CD4-positive, CD25-positive, alpha-beta regulatory T cell (primary cell): Measurements from ENCODE around the gene ABLIM1. TPM values are rescaled to one million over a fixed set of nuclear protein-coding genes. Genes with fewer than 3 reads are reported as not detected.

Source experiments
- ATAC-seq, 2 donors: fragments of 150-1000 bp; cut with Tn5 transposase; one replicate each; pipeline ENCODE4 v1.10.0; 2021; ENCODE audit warnings: low read depth in 2 of 2, moderate number of reproducible peaks in 2 of 2, moderate library complexity in 1 of 2
- DNase-seq, 3 donors: peaks; one replicate each; pipeline versions ENCODE4 v3.0.0 to v3.0.0-alpha.2; 2012 to 2022; ENCODE audit warnings: mixed read lengths in 1 of 3
- H3K27ac ChIP-seq: one replicate; pipeline ENCODE4 v1.7.0; 2013; ENCODE audit warnings: mild to moderate bottlenecking, low read length; ENCODE audit not compliant: insufficient read depth, poor library complexity, severe bottlenecking
- H3K27me3 ChIP-seq: one replicate; pipeline ENCODE4 v1.7.0; 2013; ENCODE audit warnings: low read length; ENCODE audit not compliant: control insufficient read depth, insufficient read depth
- H3K36me3 ChIP-seq: one replicate; pipeline ENCODE4 v1.7.0; 2013; ENCODE audit warnings: mild to moderate bottlenecking, low read length, moderate library complexity; ENCODE audit not compliant: control insufficient read depth, insufficient read depth
- H3K4me1 ChIP-seq: 2 replicates; pipeline ENCODE4 v1.7.0; 2013; ENCODE audit warnings: mild to moderate bottlenecking, low read length; ENCODE audit not compliant: insufficient read depth, control insufficient read depth, poor library complexity, severe bottlenecking
- H3K4me3 ChIP-seq: one replicate; pipeline ENCODE4 v1.7.0; 2013; ENCODE audit warnings: low read depth, mild to moderate bottlenecking, low read length, moderate library complexity
- H3K9me3 ChIP-seq, 2 experiments: 1 replicate in 1 of 2; 2 replicates in 1 of 2; pipeline ENCODE4 v1.7.0; 2013; ENCODE audit warnings: low read length in 2 of 2, mild to moderate bottlenecking in 1 of 2, moderate library complexity in 1 of 2; ENCODE audit not compliant: control insufficient read depth in 2 of 2
- H3K27ac Mint-ChIP-seq, 3 donors: one replicate each; pipeline ENCODE4 v1.8.0; 2020 to 2022; ENCODE audit warnings: mild to moderate bottlenecking in 3 of 3, mixed read lengths in 3 of 3, moderate library complexity in 2 of 3
- H3K27me3 Mint-ChIP-seq: one replicate; pipeline ENCODE4 v1.8.0; 2022; ENCODE audit warnings: mild to moderate bottlenecking, mixed read lengths
- H3K36me3 Mint-ChIP-seq: one replicate; pipeline ENCODE4 v1.8.0; 2020; ENCODE audit warnings: mixed read lengths
- H3K4me1 Mint-ChIP-seq, 4 donors: one replicate each; pipeline ENCODE4 v1.8.0; 2020 to 2022; ENCODE audit warnings: mixed read lengths in 4 of 4, mild to moderate bottlenecking in 1 of 4
- H3K4me3 Mint-ChIP-seq, 4 donors: one replicate each; pipeline ENCODE4 v1.8.0; 2020 to 2022; ENCODE audit warnings: mild to moderate bottlenecking in 4 of 4, mixed read lengths in 4 of 4, moderate library complexity in 3 of 4
- H3K9me3 Mint-ChIP-seq, 7 donors: one replicate each; pipeline ENCODE4 v1.8.0; 2020 to 2022; ENCODE audit warnings: mixed read lengths in 7 of 7, mild to moderate bottlenecking in 3 of 7, moderate library complexity in 2 of 7
- polyA plus RNA-seq, 4 donors: library from polyadenylated mRNA; unstranded; fragments of 300-500 nt; fragmentation: Illumina TruSeq; gene quantifications; one replicate each; pipeline ENCODE4 v1.2.3, GENCODE V29; 2021
- total RNA-seq: library from RNA; stranded (reverse); gene quantifications from one replicate; pipeline ENCODE4 v1.2.3, GENCODE V29; 2022

Gene ABLIM1
- total and polyA plus RNA-seq, 5 donors from 2014 or later, result 101 to 138 (median 131) TPM

GRCh38 chr10:114431414-114432135 lies 226.5 kb downstream of the ABLIM1 start:
- H3K27me3 ChIP-seq, result no peaks in the 10 kb centered on the region
- H3K4me1 Mint-ChIP-seq, result peaks cover 0 to 6% (median 5%) of the 10 kb centered on the region in 4 donors
- H3K27me3 Mint-ChIP-seq, result no peaks in the 10 kb centered on the region
- ATAC-seq (no peak), DNase-seq (no peak)
- peaks cover 47% of the 10 kb centered on the region for H3K36me3 ChIP-seq
- peak overlapping the region in 2 of 3 donors; percentile 2 to 18 for H3K27ac Mint-ChIP-seq
- H3K4me3 ChIP-seq, result no peak overlapping the region
- peaks cover 56% of the 10 kb centered on the region for H3K36me3 Mint-ChIP-seq
- H3K4me1 ChIP-seq, result no peaks in the 10 kb centered on the region
- H3K9me3 Mint-ChIP-seq, result peaks cover 0 to 3% (median 0%) of the 10 kb centered on the region in 7 donors
- no peak overlapping the region for H3K27ac ChIP-seq
- no peaks in the 10 kb centered on the region for H3K9me3 ChIP-seq
- no peak overlapping the region for H3K4me3 Mint-ChIP-seq

GRCh38 chr10:114430688-114431413 lies 227.2 kb downstream of the ABLIM1 start:
- no peaks in the 10 kb centered on the region for H3K9me3 ChIP-seq
- H3K4me1 ChIP-seq, result no peaks in the 10 kb centered on the region
- H3K4me1 Mint-ChIP-seq, result peaks cover 0 to 6% (median 5%) of the 10 kb centered on the region in 4 donors
- H3K27ac Mint-ChIP-seq, result peak overlapping the region in 1 of 3 donors; percentile 45
- H3K27me3 ChIP-seq, result no peaks in the 10 kb centered on the region
- peaks cover 40% of the 10 kb centered on the region for H3K36me3 ChIP-seq
- no peak overlapping the region for H3K27ac ChIP-seq
- ATAC-seq (no peak), DNase-seq (no peak)
- no peaks in the 10 kb centered on the region for H3K9me3 Mint-ChIP-seq
- no peaks in the 10 kb centered on the region for H3K27me3 Mint-ChIP-seq
- H3K36me3 Mint-ChIP-seq, result peaks cover 49% of the 10 kb centered on the region
- no peak overlapping the region for H3K4me3 ChIP-seq
- no peak overlapping the region for H3K4me3 Mint-ChIP-seq

GRCh38 chr10:114429581-114430335 lies 228.3 kb downstream of the ABLIM1 start:
- Mint-ChIP-seq H3K9me3 (peaks cover 0 to 3% (median 0%) of the 10 kb centered on the region in 7 donors), H3K36me3 (peaks cover 38% of the 10 kb centered on the region), H3K4me1 (peaks cover 0 to 6% (median 5%) of the 10 kb centered on the region in 4 donors), H3K4me3 (no peak overlapping the region), H3K27ac (peak overlapping the region in 1 of 3 donors; percentile 37), H3K27me3 (no peaks in the 10 kb centered on the region)
- DNase-seq, result no peak
- Histone ChIP-seq H3K4me3 (no peak overlapping the region), H3K9me3 (no peaks in the 10 kb centered on the region), H3K27me3 (no peaks in the 10 kb centered on the region), H3K36me3 (peaks cover 30% of the 10 kb centered on the region), H3K27ac (no peak overlapping the region), H3K4me1 (no peaks in the 10 kb centered on the region)
- ATAC-seq, result no peak

- Histone ChIP-seq H3K4me1 (no peaks in the 10 kb centered on the region), H3K36me3 (peaks cover 13% of the 10 kb centered on the region), H3K27me3 (no peaks in the 10 kb centered on the region), H3K9me3 (no peaks in the 10 kb centered on the region), H3K27ac (no peak overlapping the region), H3K4me3 (no peak overlapping the region)
- Mint-ChIP-seq H3K4me3 (no peak overlapping the region), H3K27ac (no peak overlapping the region), H3K4me1 (peaks cover 0 to 4% (median 0%) of the 10 kb centered on the region in 4 donors), H3K27me3 (no peaks in the 10 kb centered on the region), H3K36me3 (peaks cover 23% of the 10 kb centered on the region), H3K9me3 (peaks cover 0 to 3% (median 0%) of the 10 kb centered on the region in 7 donors)
- no peak for DNase-seq
- ATAC-seq, result no peak
Measured at GRCh38 chr10:114427124-114427852, 230.8 kb downstream of the ABLIM1 start.

- Mint-ChIP-seq H3K4me3 (no peak overlapping the region), H3K9me3 (peaks cover 0 to 3% (median 0%) of the 10 kb centered on the region in 7 donors), H3K27ac (no peak overlapping the region), H3K4me1 (no peaks in the 10 kb centered on the region), H3K36me3 (peaks cover 18% of the 10 kb centered on the region), H3K27me3 (no peaks in the 10 kb centered on the region)
- Histone ChIP-seq H3K27me3 (no peaks in the 10 kb centered on the region), H3K36me3 (peaks cover 13% of the 10 kb centered on the region), H3K4me3 (no peak overlapping the region), H3K4me1 (no peaks in the 10 kb centered on the region), H3K9me3 (no peaks in the 10 kb centered on the region), H3K27ac (no peak overlapping the region)
- DNase-seq, result no peak
- no peak for ATAC-seq
Measured at GRCh38 chr10:114426476-114426875, 231.6 kb downstream of the ABLIM1 start.

- no peaks in the 10 kb centered on the region for H3K36me3 ChIP-seq
- peaks cover 6% of the 10 kb centered on the region for H3K27me3 ChIP-seq
- ATAC-seq, result no peak
- no peaks in the 10 kb centered on the region for H3K4me1 ChIP-seq
- Mint-ChIP-seq H3K9me3 (peaks cover 0 to 3% (median 0%) of the 10 kb centered on the region in 7 donors), H3K36me3 (no peaks in the 10 kb centered on the region), H3K27ac (no peak overlapping the region), H3K27me3 (peaks cover 22% of the 10 kb centered on the region), H3K4me3 (no peak overlapping the region), H3K4me1 (no peaks in the 10 kb centered on the region)
- no peaks in the 10 kb centered on the region for H3K9me3 ChIP-seq
- no peak overlapping the region for H3K4me3 ChIP-seq
- no peak overlapping the region for H3K27ac ChIP-seq
- DNase-seq, result no peak
Measured at GRCh38 chr10:114420811-114421485, 237.1 kb downstream of the ABLIM1 start.

- Histone ChIP-seq H3K9me3 (no peaks in the 10 kb centered on the region), H3K36me3 (no peaks in the 10 kb centered on the region), H3K27me3 (peaks cover 6% of the 10 kb centered on the region), H3K4me3 (no peak overlapping the region), H3K27ac (no peak overlapping the region), H3K4me1 (no peaks in the 10 kb centered on the region)
- Mint-ChIP-seq H3K4me1 (peaks cover 0 to 2% (median 0%) of the 10 kb centered on the region in 4 donors), H3K36me3 (no peaks in the 10 kb centered on the region), H3K9me3 (peaks cover 0 to 2% (median 0%) of the 10 kb centered on the region in 7 donors), H3K27ac (no peak overlapping the region), H3K27me3 (peaks cover 26% of the 10 kb centered on the region), H3K4me3 (no peak overlapping the region)
- DNase-seq (no peak), ATAC-seq (no peak)
Measured at GRCh38 chr10:114418109-114418508, 240.0 kb downstream of the ABLIM1 start.
